Activated naive CD8-positive, alpha-beta T cell treated with anti-CD3 and anti-CD28 coated beads, Interleukin-2, amount 50 U/mL, for 24 hours (primary cell): Measurements from ENCODE around the gene PCDHGA9.

Experiments
- ATAC-seq: fragments of 150-1000 bp; cut with Tn5 transposase; one replicate; pipeline ENCODE4 v1.10.0; 2021
- DNase-seq: peaks from one replicate; pipeline ENCODE4 v3.0.0; 2021
- H3K27ac Mint-ChIP-seq: one replicate; pipeline ENCODE4 v1.8.0; 2021; ENCODE audit warnings: mild to moderate bottlenecking, mixed read lengths
- H3K27me3 Mint-ChIP-seq: one replicate; pipeline ENCODE4 v1.8.0; 2021; ENCODE audit warnings: mixed read lengths
- H3K36me3 Mint-ChIP-seq: one replicate; pipeline ENCODE4 v1.8.0; 2021; ENCODE audit warnings: low read depth, mixed read lengths
- H3K4me1 Mint-ChIP-seq: one replicate; pipeline ENCODE4 v1.8.0; 2021; ENCODE audit warnings: mixed read lengths
- H3K4me3 Mint-ChIP-seq: one replicate; pipeline ENCODE4 v1.8.0; 2021; ENCODE audit warnings: mild to moderate bottlenecking, moderate library complexity, mixed read lengths
- H3K9me3 Mint-ChIP-seq: one replicate; pipeline ENCODE4 v1.8.0; 2021; ENCODE audit warnings: mixed read lengths

Gene PCDHGA9

DNA sequence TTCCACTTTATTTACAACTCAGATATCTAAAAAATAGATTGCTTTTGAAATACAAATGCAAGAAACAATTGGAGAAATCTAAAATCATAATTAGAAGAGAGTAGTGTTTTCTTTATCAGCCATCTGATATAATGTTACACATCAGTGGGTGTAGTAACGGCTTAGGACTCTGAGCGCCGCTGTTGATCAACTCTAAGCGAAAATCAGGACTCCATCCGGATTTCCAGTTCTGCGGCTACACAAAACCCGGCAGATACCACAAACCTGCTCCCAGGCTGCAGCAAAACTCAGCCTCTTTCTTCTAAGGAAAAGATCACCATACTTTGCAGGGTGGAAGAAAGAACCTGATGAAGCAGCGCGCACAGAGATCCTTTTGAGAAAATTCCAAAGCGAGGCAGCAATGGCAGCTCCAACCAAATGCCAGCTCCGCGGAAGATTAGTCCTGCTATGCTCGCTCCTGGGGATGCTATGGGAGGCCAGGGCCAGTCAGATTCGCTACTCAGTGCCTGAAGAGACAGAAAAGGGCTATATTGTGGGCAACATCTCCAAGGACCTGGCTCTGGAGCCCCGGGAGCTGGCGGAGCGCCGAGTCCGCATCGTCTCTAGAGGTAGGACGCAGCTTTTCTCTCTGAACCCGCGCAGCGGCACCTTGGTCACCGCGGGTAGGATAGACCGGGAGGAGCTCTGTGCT, at the start of gene PCDHGA9:
TSS of gene PCDHGA9 (plus strand) at position 226 of the 691 bp plus-strand sequence. CDS start at position 401, 175 bp downstream.
- Mint-ChIP-seq H3K27ac (no peak within 1 kb of the TSS), H3K4me1 (no peaks in the 10 kb centered on the region), H3K9me3 (peaks cover 26% of the 10 kb centered on the region), H3K27me3 (peaks cover 68% of the 10 kb centered on the region), H3K36me3 (peaks cover 11% of the 10 kb centered on the region), H3K4me3 (peak within 1 kb of the TSS; percentile 24)
- ATAC-seq = no peak
- DNase-seq = no peak

DNA sequence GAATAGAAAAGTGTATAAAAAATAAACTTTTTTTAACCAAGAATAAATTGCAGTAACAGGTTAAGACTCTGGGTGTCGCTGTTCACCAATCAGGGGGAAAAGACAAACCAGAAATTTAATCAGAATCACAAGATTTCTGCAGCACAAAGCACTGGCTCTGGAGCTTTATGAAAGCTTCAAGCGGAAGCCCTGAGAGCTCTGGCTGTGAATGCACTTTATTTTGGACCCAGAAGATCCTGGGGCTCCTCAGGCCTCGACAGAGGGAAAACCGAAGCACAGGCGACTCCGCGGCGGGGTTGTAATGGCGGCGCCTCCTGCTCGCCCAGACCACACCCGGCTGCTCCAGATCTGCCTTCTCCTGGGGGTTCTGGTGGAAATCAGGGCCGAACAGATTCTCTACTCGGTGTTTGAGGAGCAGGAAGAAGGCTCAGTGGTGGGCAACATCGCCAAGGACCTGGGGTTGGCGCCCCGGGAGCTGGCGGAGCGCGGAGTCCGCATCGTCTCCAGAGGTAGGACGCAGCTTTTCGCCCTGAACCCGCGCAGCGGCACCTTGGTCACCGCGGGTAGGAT, 47.6 kb upstream of the PCDHGA9 start, which contains the start of gene PCDHGA4:
TSS of gene PCDHGA4 (plus strand) at position 122 of the 570 bp plus-strand sequence. CDS start at position 209, 87 bp downstream.
- Mint-ChIP-seq H3K4me3 (no peak within 1 kb of the TSS), H3K9me3 (peaks cover 47% of the 10 kb centered on the region), H3K27me3 (peaks cover 62% of the 10 kb centered on the region), H3K27ac (no peak within 1 kb of the TSS), H3K4me1 (peaks cover 2% of the 10 kb centered on the region), H3K36me3 (peaks cover 23% of the 10 kb centered on the region)
- ATAC-seq (no peak), DNase-seq (no peak)

DNA sequence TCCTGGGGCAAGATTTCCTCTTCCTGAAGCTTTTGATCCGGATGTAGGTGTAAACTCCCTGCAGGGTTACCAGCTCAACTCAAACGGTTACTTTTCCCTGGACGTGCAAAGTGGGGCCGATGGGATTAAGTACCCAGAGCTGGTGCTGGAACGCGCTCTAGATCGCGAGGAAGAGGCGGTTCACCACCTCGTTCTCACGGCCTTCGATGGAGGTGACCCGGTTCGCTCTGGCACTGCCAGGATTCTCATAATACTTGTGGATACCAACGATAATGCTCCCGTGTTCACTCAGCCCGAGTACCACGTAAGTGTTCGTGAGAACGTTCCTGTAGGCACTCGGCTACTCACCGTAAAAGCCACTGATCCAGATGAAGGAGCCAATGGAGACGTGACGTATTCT, 46.9 kb upstream of the PCDHGA9 start:
- ATAC-seq (no peak), DNase-seq (no peak)
- no peak overlapping the region for H3K27ac Mint-ChIP-seq
- peaks cover 2% of the 10 kb centered on the region for H3K4me1 Mint-ChIP-seq
- H3K27me3 Mint-ChIP-seq = peaks cover 61% of the 10 kb centered on the region
- peaks cover 46% of the 10 kb centered on the region for H3K9me3 Mint-ChIP-seq
- peaks cover 23% of the 10 kb centered on the region for H3K36me3 Mint-ChIP-seq
- H3K4me3 Mint-ChIP-seq = no peak overlapping the region

DNA sequence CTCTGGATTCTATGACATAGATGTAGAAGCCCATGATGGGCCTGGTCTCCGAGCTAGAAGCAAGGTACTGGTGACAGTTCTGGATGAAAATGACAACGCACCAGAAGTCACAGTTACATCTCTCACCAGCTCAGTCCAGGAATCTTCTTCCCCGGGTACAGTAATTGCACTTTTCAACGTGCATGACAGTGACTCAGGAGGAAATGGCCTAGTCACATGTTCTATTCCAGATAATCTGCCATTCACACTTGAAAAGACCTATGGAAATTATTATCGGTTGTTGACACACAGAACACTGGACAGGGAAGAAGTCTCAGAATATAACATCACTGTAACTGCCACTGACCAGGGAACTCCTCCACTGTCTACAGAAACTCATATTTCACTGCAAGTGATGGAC, 46.4 kb upstream of the PCDHGA9 start:
- Mint-ChIP-seq H3K4me3 (no peak overlapping the region), H3K36me3 (peaks cover 28% of the 10 kb centered on the region), H3K27me3 (peaks cover 61% of the 10 kb centered on the region)

DNA sequence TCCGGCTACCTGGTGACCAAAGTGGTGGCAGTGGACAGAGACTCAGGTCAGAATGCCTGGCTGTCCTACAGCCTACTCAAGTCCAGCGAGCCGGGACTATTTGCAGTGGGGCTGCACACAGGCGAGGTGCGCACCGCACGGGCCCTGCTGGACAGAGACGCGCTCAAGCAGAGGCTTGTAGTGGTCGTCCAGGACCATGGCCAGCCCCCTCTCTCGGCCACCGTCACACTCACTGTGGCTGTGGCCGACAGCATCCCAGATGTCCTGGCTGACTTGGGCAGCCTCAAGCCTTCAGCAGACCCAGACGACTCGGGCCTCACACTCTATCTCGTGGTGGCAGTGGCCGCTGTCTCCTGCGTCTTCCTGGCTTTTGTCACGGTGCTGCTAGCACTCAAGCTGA, 45.6 kb upstream of the PCDHGA9 start:
- Mint-ChIP-seq H3K27me3 (peaks cover 61% of the 10 kb centered on the region), H3K27ac (no peak overlapping the region), H3K4me3 (no peak overlapping the region), H3K4me1 (peaks cover 2% of the 10 kb centered on the region), H3K36me3 (peaks cover 30% of the 10 kb centered on the region), H3K9me3 (peaks cover 47% of the 10 kb centered on the region)
- DNase-seq (no peak), ATAC-seq (no peak)

More for the DNA sequence above, 46.4 kb upstream of the PCDHGA9 start:
- Mint-ChIP-seq H3K4me1 (peaks cover 2% of the 10 kb centered on the region), H3K9me3 (peaks cover 47% of the 10 kb centered on the region), H3K27ac (no peak overlapping the region)
- ATAC-seq (no peak), DNase-seq (no peak)

DNA sequence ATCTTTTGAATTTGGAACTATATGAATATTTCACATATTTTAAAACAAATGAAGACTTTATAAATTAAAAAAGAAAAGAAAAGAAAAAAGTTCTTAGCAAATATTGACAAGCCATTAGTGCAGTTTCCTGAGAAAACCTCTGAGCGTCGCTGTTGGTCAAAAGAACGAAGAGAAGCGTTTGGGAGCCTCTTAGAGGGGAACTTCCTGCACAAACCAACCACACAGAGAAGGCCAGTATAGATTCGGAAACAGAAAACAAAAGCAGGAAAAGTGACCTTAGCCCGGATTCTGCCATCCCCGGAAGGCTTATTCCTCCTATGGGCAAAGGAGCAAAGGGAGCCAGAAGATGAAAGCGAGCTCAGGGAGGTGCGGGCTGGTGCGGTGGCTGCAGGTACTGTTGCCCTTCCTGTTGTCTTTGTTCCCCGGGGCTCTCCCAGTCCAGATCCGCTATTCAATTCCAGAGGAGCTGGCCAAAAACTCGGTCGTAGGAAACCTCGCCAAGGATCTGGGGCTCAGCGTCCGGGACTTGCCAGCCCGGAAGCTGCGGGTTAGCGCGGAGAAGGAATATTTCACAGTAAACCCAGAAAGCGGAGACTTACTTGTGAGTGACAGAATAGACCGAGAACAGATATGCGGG, 42.7 kb upstream of the PCDHGA9 start, which contains the start of gene PCDHGB2:
TSS of gene PCDHGB2 (plus strand) at position 205 of the 637 bp plus-strand sequence. CDS start at position 347, 142 bp downstream.
- peaks cover 69% of the 10 kb centered on the region for H3K27me3 Mint-ChIP-seq
- H3K9me3 Mint-ChIP-seq = peaks cover 53% of the 10 kb centered on the region
- H3K4me1 Mint-ChIP-seq = peaks cover 2% of the 10 kb centered on the region
- ATAC-seq = no peak
- H3K36me3 Mint-ChIP-seq = peaks cover 37% of the 10 kb centered on the region
- DNase-seq = no peak
- no peak within 1 kb of the TSS for H3K27ac Mint-ChIP-seq
- peak within 1 kb of the TSS; percentile 76 for H3K4me3 Mint-ChIP-seq

DNA sequence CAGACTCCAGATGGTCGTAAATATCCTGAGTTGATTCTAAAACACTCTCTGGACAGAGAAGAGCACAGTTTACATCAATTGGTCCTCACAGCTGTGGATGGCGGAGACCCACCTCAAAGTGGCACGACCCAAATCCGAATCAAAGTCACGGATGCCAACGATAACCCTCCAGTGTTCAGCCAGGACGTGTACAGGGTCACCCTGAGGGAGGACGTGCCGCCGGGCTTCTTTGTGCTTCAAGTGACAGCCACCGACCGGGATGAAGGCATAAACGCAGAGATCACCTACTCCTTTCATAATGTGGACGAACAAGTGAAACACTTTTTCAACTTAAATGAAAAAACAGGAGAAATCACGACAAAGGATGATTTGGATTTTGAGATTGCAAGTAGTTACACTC, 41.9 kb upstream of the PCDHGA9 start:
- Mint-ChIP-seq H3K4me1 (peaks cover 2% of the 10 kb centered on the region), H3K27ac (no peak overlapping the region), H3K36me3 (peaks cover 41% of the 10 kb centered on the region), H3K9me3 (peaks cover 59% of the 10 kb centered on the region), H3K4me3 (no peak overlapping the region), H3K27me3 (peaks cover 75% of the 10 kb centered on the region)
- ATAC-seq = no peak
- DNase-seq = no peak

DNA sequence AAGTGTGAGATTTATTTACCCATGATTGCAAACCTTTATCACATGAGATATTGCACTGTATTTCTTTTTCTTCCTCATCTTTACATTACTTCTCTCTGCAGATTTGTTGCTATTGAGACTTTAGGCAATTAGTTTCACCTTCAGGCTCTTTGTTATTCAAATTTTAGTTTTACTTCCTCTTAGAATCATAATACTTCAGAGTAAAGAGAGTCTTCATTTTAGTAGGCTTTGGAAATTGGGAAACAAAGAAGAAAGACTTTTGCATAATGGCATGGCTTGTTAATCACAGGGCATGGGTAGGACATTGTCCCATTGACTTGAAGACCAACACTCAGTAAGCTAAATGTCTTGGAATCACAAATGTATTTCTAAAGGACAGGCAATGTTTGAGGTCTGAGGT, 39.9 kb upstream of the PCDHGA9 start:
- Mint-ChIP-seq H3K27ac (no peak overlapping the region), H3K27me3 (peaks cover 71% of the 10 kb centered on the region), H3K4me1 (peaks cover 2% of the 10 kb centered on the region), H3K9me3 (peaks cover 52% of the 10 kb centered on the region), H3K36me3 (peaks cover 38% of the 10 kb centered on the region), H3K4me3 (no peak overlapping the region)
- DNase-seq (no peak), ATAC-seq (no peak)

DNA sequence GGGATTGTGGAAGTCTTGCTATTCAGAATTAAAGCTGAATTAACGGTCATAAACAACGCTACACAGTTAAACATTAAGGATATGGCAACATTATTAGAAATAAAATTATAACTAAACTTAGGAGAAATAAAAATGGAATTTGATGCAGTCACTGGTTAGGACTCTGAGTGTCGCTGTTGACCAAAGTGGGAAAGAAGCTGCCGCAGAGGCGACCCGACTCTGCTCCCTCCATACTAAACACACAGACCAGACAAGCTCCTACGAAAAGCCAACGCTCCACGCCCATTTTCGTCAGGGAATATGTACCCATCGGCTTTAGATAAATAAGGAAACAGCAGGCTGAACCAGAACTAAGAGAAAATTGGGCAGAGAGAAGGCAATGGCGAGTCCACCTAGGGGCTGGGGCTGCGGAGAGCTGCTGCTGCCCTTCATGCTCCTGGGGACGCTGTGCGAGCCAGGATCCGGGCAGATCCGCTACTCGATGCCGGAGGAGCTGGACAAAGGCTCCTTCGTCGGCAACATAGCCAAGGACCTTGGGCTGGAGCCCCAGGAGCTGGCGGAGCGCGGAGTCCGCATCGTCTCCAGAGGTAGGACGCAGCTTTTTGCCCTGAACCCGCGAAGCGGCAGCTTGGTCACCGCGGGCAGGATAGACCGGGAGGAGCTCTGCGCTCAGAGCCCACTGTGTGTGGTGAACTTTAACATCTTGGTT, 38.5 kb upstream of the PCDHGA9 start, which contains the start of gene PCDHGA5:
TSS of gene PCDHGA5 (plus strand) at position 211 of the 709 bp plus-strand sequence. CDS start at position 380, 169 bp downstream.
- Mint-ChIP-seq H3K9me3 (peaks cover 48% of the 10 kb centered on the region), H3K27me3 (peaks cover 70% of the 10 kb centered on the region), H3K27ac (no peak within 1 kb of the TSS), H3K4me3 (no peak within 1 kb of the TSS), H3K4me1 (peaks cover 2% of the 10 kb centered on the region), H3K36me3 (peaks cover 38% of the 10 kb centered on the region)
- ATAC-seq = no peak
- DNase-seq = no peak

DNA sequence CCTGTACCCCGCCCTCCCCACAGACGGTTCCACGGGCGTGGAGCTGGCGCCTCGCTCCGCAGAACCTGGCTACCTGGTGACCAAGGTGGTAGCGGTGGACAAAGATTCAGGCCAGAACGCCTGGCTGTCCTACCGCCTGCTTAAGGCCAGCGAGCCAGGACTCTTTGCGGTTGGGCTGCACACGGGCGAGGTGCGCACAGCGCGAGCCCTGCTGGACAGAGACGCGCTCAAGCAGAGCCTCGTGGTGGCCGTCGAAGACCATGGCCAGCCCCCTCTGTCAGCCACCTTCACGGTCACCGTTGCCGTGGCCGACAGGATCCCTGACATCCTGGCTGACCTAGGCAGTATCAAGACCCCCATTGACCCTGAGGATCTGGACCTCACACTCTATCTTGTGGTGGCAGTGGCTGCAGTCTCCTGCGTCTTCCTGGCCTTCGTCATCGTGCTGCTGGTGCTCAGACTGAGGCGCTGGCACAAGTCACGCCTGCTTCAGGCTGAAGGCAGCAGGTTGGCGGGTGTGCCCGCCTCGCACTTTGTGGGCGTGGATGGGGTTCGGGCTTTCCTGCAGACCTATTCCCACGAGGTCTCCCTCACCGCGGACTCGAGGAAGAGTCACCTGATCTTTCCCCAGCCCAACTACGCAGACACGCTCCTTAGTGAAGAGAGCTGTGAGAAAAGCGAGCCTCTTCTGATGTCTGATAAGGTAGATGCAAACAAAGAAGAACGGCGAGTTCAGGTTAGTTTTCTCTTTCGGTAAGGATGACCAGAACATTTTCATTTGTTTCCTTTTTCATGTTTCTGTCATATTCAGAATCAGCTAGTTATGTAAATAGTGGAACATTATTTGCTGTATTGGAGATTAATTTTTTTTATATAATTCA, 36.3 kb upstream of the PCDHGA9 start:
- Mint-ChIP-seq H3K27ac (no peak overlapping the region), H3K36me3 (peaks cover 34% of the 10 kb centered on the region), H3K4me3 (no peak overlapping the region), H3K9me3 (peaks cover 49% of the 10 kb centered on the region), H3K27me3 (peaks cover 75% of the 10 kb centered on the region), H3K4me1 (peaks cover 2% of the 10 kb centered on the region)
- ATAC-seq (no peak), DNase-seq (no peak)

DNA sequence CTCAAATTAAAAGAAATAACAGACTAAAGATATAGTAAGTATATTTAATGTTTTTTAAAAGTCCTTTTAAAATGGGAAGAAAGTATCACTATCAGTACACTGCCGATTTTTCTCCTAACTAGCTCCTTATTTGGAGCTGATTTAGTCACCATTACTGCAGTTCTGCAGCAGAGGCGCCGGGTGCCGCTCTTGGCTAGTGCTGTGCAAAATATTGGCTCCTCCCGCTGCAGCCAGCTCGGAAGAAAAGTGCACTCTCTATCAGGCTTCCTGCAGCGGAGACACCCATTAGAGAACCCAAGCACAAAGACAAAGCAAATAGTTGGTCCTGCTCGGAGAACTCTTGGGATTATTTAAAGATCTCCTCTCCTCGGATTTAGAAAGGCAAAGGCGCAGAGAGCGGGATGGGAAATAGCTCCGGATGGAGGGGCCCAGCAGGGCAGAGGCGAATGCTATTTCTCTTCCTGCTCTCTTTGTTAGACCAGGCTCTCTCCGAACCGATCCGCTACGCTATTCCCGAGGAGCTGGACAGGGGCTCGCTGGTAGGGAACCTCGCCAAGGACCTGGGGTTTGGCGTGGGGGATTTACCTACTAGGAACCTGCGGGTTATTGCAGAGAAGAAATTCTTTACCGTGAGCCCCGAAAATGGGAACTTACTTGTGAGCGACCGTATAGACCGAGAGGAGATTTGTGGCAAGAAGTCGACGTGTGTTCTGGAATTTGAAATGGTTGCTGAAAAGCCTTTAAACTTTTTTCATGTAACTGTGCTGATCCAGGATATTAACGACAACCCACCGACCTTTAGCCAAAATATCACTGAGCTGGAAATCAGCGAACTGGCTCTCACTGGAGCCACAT, 32.4 kb upstream of the PCDHGA9 start, which contains the start of gene PCDHGB3:
TSS of gene PCDHGB3 (plus strand) at position 249 of the 855 bp plus-strand sequence. CDS start at position 402, 153 bp downstream.
- peaks cover 43% of the 10 kb centered on the region for H3K9me3 Mint-ChIP-seq
- peak; percentile 43 for ATAC-seq
- peak; percentile 13 for DNase-seq
- peaks cover 32% of the 10 kb centered on the region for H3K36me3 Mint-ChIP-seq
- H3K4me1 Mint-ChIP-seq = peaks cover 2% of the 10 kb centered on the region
- H3K27ac Mint-ChIP-seq = no peak within 1 kb of the TSS
- H3K27me3 Mint-ChIP-seq = peaks cover 74% of the 10 kb centered on the region
- peak within 1 kb of the TSS; percentile 62 for H3K4me3 Mint-ChIP-seq

DNA sequence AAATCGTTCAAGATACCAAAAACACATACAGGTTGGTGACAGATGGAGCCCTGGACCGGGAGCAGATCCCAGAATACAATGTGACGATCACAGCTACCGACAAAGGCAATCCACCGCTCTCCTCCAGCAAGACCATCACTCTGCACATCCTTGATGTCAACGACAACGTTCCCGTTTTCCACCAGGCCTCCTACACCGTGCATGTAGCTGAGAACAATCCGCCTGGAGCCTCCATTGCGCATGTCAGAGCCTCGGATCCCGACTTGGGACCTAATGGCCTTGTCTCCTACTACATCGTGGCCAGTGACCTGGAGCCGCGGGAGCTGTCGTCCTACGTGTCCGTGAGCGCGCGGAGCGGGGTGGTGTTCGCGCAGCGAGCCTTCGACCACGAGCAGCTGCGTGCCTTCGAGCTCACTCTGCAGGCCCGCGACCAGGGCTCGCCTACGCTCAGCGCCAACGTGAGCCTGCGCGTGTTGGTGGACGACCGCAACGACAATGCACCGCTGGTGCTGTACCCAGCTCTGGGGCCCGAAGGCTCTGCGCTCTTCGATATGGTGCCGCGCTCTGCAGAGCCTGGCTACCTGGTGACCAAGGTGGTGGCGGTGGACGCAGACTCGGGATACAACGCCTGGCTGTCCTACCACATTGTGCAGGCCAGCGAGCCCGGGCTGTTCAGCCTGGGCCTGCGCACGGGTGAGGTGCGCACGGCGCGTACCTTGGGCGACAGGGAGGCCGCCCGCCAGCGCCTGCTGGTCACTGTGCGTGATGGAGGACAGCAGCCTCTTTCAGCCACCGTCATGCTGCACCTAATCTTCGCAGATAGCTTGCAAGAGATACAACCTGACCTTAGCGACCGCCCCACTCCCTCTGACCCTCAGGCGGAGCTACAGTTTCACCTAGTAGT, 30.8 kb upstream of the PCDHGA9 start:
- no peak overlapping the region for H3K4me3 Mint-ChIP-seq
- H3K4me1 Mint-ChIP-seq = peaks cover 2% of the 10 kb centered on the region
- no peak for DNase-seq
- no peak overlapping the region for H3K27ac Mint-ChIP-seq
- no peak for ATAC-seq
- peaks cover 30% of the 10 kb centered on the region for H3K36me3 Mint-ChIP-seq
- H3K9me3 Mint-ChIP-seq = peaks cover 45% of the 10 kb centered on the region
- H3K27me3 Mint-ChIP-seq = peaks cover 70% of the 10 kb centered on the region
